ENCODE data around the gene WWTR1.

Gene WWTR1

GRCh38 chr3:149534671-149535332 lies 123.0 kb downstream of the WWTR1 start:
- peak; percentile 35 for DNase-seq (ENCODE audit: low read depth)
- no peak overlapping the region for H3K4me3 ChIP-seq (replicated peaks; ENCODE audit: low read depth, low read length)
- no peak for TF ChIP-seq CTCF (IDR thresholded peaks at IDR 0.05; ENCODE audit: low read length, missing control alignments)

- no peak for TF ChIP-seq CTCF (IDR thresholded peaks at IDR 0.05; ENCODE audit: low read length, missing control alignments)
- no peak for DNase-seq (ENCODE audit: low read depth)
- no peak overlapping the region for H3K4me3 ChIP-seq (replicated peaks; ENCODE audit: low read depth, low read length)
Measured at GRCh38 chr3:149534082-149534481, 123.7 kb downstream of the WWTR1 start.

GRCh38 chr3:149532489-149533180 lies 125.2 kb downstream of the WWTR1 start:
- no peak for DNase-seq (ENCODE audit: low read depth)
- TF ChIP-seq CTCF (IDR thresholded peaks at IDR 0.05; ENCODE audit: low read length, missing control alignments): no peak
- no peak overlapping the region for H3K4me3 ChIP-seq (replicated peaks; ENCODE audit: low read depth, low read length)

- no peak for DNase-seq (ENCODE audit: low read depth)
- no peak for TF ChIP-seq CTCF (IDR thresholded peaks at IDR 0.05; ENCODE audit: low read length, missing control alignments)
- H3K4me3 ChIP-seq (replicated peaks; ENCODE audit: low read depth, low read length): no peak overlapping the region
Measured at GRCh38 chr3:149529099-149529498, 128.7 kb downstream of the WWTR1 start.

GRCh38 chr3:149528340-149528650 lies 129.5 kb downstream of the WWTR1 start:
- no peak for TF ChIP-seq CTCF (IDR thresholded peaks at IDR 0.05; ENCODE audit: low read length, missing control alignments)
- no peak for DNase-seq (ENCODE audit: low read depth)
- H3K4me3 ChIP-seq (replicated peaks; ENCODE audit: low read depth, low read length): no peak overlapping the region

- TF ChIP-seq CTCF (IDR thresholded peaks at IDR 0.05; ENCODE audit: low read length, missing control alignments): peak; percentile 37
- peak; percentile 60 for DNase-seq (ENCODE audit: low read depth)
- H3K4me3 ChIP-seq (replicated peaks; ENCODE audit: low read depth, low read length): no peak overlapping the region
Measured at GRCh38 chr3:149527531-149528339, 130.1 kb downstream of the WWTR1 start.

Data from fibroblast of pulmonary artery (primary cell).